ENCODE data around the gene MINDY4. TPM values are rescaled to one million over a fixed set of nuclear protein-coding genes. Genes with fewer than 3 reads are reported as not detected.

MINDY4 gene
- total RNA-seq, 6 experiments from 2014 or later: 1.2 to 3.2 (median 2.3) TPM

DNA sequence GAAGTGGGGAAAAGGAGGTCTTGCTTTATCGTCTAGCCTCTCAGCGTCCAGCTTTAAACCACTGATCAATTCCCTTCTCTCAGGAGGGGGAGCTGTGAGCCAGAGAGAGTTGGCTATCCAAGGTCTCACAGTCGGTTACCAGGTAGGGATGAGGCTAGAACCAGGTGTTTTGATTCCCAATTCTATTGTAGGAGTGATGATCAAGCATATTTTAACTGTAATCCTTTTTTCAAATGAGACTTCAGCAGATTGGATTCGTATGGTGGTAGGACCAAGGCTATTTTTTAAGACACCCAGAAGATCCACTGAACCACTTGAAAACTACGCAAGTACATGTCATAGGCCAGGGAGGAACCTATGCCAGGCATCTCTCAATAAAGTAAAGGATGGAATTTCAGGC is 8.4 kb downstream of the MINDY4 start:
- intact Hi-C loops (cut with DNase I): no loop called here
- TF ChIP-seq CTCF (IDR thresholded peaks at IDR 0.05) (no peak), POLR2A (IDR thresholded peaks at IDR 0.05) (no peak)
- DNase-seq: no peak
- H3K27ac ChIP-seq: no peak overlapping the region
- H3K9me3 ChIP-seq: no peaks in the 10 kb centered on the region
- H3K27me3 ChIP-seq: no peaks in the 10 kb centered on the region
- no peaks in the 10 kb centered on the region for H3K36me3 ChIP-seq
- H3K4me1 ChIP-seq: no peaks in the 10 kb centered on the region
- 71% methylated on average over 4 of the region's 5 CpGs for WGBS (ENCODE audit: insufficient coverage, low coverage, low lambda C conversion rate, missing lambda C conversion rate)
- no peak overlapping the region for H3K4me3 ChIP-seq
- no peak for ATAC-seq

DNA sequence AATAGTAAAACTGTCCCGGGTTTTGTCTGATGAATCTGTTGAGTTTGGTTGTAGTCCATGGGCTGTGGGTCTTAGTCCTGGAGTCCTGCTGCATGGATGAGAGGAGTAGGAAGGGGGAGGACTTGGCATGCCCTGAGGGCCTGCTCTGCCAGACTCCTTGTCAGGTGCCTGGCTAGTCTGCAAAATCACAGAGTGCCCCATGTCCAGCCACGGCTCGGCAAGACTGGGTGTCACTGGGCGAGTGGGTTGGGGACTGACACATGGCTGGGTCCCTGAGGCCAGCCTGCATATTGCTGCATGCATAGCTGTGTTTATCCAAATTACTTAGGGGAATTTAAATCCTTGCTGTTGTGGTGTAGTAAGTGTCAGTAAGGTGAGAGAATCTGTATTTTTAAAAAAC is 9.7 kb downstream of the MINDY4 start:
- Histone ChIP-seq H3K4me1 (no peaks in the 10 kb centered on the region), H3K9me3 (no peaks in the 10 kb centered on the region), H3K27ac (no peak overlapping the region), H3K4me3 (no peak overlapping the region), H3K36me3 (no peaks in the 10 kb centered on the region), H3K27me3 (no peaks in the 10 kb centered on the region)
- ATAC-seq (no peak), DNase-seq (no peak)
- intact Hi-C loops (cut with DNase I): no loop called here
- TF ChIP-seq POLR2A (IDR thresholded peaks at IDR 0.05): no peak
- TF ChIP-seq CTCF (IDR thresholded peaks at IDR 0.05): no peak
- 100% methylated on average over 2 of the region's 4 CpGs for WGBS (ENCODE audit: insufficient coverage, low coverage, low lambda C conversion rate, missing lambda C conversion rate)

- Histone ChIP-seq H3K4me1 (no peaks in the 10 kb centered on the region), H3K4me3 (no peak overlapping the region), H3K9me3 (no peaks in the 10 kb centered on the region), H3K27ac (no peak overlapping the region), H3K27me3 (no peaks in the 10 kb centered on the region), H3K36me3 (peaks cover 0 to 2% (median 0%) of the 10 kb centered on the region in 4 donors)
- intact Hi-C loops (cut with DNase I): no loop called here
- ATAC-seq (no peak), DNase-seq (no peak)
- TF ChIP-seq POLR2A (IDR thresholded peaks at IDR 0.05) (no peak), CTCF (IDR thresholded peaks at IDR 0.05) (no peak)
Measured at GRCh38 chr7:30782690-30783089, 11.5 kb downstream of the MINDY4 start.

GRCh38 chr7:30785786-30786185 is 14.6 kb downstream of the MINDY4 start:
- Histone ChIP-seq H3K4me3 (no peak overlapping the region), H3K9me3 (no peaks in the 10 kb centered on the region), H3K36me3 (peaks cover 0 to 2% (median 0%) of the 10 kb centered on the region in 4 donors), H3K27me3 (no peaks in the 10 kb centered on the region), H3K27ac (no peak overlapping the region), H3K4me1 (no peaks in the 10 kb centered on the region)
- DNase-seq (no peak), ATAC-seq (no peak)
- WGBS (ENCODE audit: insufficient coverage, low coverage, low lambda C conversion rate, missing lambda C conversion rate): 93% methylated on average over 4 of the region's 9 CpGs
- TF ChIP-seq CTCF (IDR thresholded peaks at IDR 0.05) (no peak), POLR2A (IDR thresholded peaks at IDR 0.05) (no peak)
- intact Hi-C loops (cut with DNase I): no loop called here

DNA sequence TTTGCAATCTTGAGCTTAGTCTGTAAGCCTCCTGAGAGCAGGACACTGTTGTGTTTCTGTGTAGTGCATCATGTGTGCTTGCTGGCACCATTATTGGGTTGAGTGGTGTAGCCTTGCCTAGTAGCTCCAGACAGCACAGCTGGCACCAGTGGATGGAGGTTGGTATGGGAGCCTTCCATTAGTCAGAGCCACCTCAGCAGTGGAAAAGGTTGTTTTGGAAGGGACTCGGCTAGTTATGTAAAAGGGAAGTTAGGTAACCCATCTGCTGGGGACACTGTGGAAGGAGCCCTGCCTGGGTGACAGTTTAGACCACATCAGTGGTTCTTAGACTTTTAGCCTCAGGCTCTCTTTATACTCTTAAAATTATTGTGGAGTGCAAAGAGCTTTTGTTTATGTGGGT is 16.3 kb downstream of the MINDY4 start:
- Histone ChIP-seq H3K36me3 (peaks cover 0 to 2% (median 0%) of the 10 kb centered on the region in 4 donors), H3K9me3 (no peaks in the 10 kb centered on the region), H3K27me3 (no peaks in the 10 kb centered on the region), H3K4me3 (no peak overlapping the region), H3K27ac (no peak overlapping the region), H3K4me1 (no peaks in the 10 kb centered on the region)
- intact Hi-C loops (cut with DNase I): no loop called here
- DNase-seq: no peak
- no peak for TF ChIP-seq POLR2A (IDR thresholded peaks at IDR 0.05)
- no peak for TF ChIP-seq CTCF (IDR thresholded peaks at IDR 0.05)
- 83% methylated on average over 1 of the region's 1 CpG for WGBS (ENCODE audit: insufficient coverage, low coverage, low lambda C conversion rate, missing lambda C conversion rate)
- no peak for ATAC-seq

Data from right lobe of liver (tissue), 6 donors.